Endothelial cell of umbilical vein (primary cell): ENCODE results near the gene VPS35. TPM values are rescaled to one million over a fixed set of nuclear protein-coding genes. Genes with fewer than 3 reads are reported as not detected.

ENCODE experiments used
- BruUV-seq: library from RNA; stranded (reverse); fragments of 400-500 nt; replicated peaks from 2 replicates; lab custom pipeline; 2021; lab: Mats Ljungman, UMichigan
- CTCF ChIA-PET: fragments of 300-600, 350-600 bp; sonication (Branson Sonifier 250); formaldehyde crosslinking; loops from one replicate; lab custom pipeline; 2021; ENCODE audit warnings: antibody characterized with exemption, inconsistent platforms; lab: Charles Lee
- POLR2A ChIA-PET: fragments of 300-600, 350-600 bp; sonication (Branson Sonifier 250); formaldehyde crosslinking; loops from one replicate; lab custom pipeline; 2021; ENCODE audit warnings: antibody characterized with exemption, inconsistent platforms; lab: Charles Lee
- DNase-seq: peaks from one replicate; pipeline ENCODE4 v3.0.0-alpha.2; 2011; ENCODE audit warnings: low read depth, low spot score
- FAIRE-seq: peaks from 2 replicates; lab custom pipeline; 2011; peaks lifted over from hg19 to GRCh38; lab: Jason Lieb, UNC
- H2AFZ ChIP-seq: 2 replicates; pipeline ENCODE4 v1.6.0; 2012; ENCODE audit warnings: low read depth, low read length, control low read depth, inconsistent platforms
- H3K27ac ChIP-seq: 2 replicates; pipeline ENCODE4 v1.5.1; 2011; ENCODE audit warnings: low read depth, mild to moderate bottlenecking, control low read depth, low read length, moderate library complexity; ENCODE audit not compliant: insufficient read depth
- H3K27me3 ChIP-seq, 2 experiments: 2 replicates each; pipeline versions ENCODE4 v1.6.0 to v1.6.1; 2011; ENCODE audit warnings: low read length in 2 of 2, mixed read lengths in 1 of 2; ENCODE audit not compliant: control insufficient read depth in 2 of 2, insufficient read depth in 2 of 2
- H3K36me3 ChIP-seq, 2 experiments: 2 replicates in 1 of 2; 3 replicates in 1 of 2; pipeline ENCODE4 v1.5.1; 2011; ENCODE audit warnings: low read length in 2 of 2, mild to moderate bottlenecking in 1 of 2, moderate library complexity in 1 of 2; ENCODE audit not compliant: control insufficient read depth in 2 of 2, insufficient read depth in 2 of 2; ENCODE audit errors: extremely low read depth in 1 of 2
- H3K4me1 ChIP-seq: 3 replicates; pipeline ENCODE4 v1.5.1; 2011; ENCODE audit warnings: mild to moderate bottlenecking, low read length; ENCODE audit not compliant: control insufficient read depth, insufficient read depth; ENCODE audit errors: extremely low read depth
- H3K4me2 ChIP-seq: 2 replicates; pipeline ENCODE4 v1.6.1; 2011; ENCODE audit warnings: low read length, control low read depth, mixed read lengths; ENCODE audit not compliant: insufficient read depth
- H3K4me3 ChIP-seq, 3 experiments: fragments of 200-600 bp in 1 of 3; sonication (generic), shearing (Covaris generic) in 1 of 3; replicated peaks in 1 of 3; 2 replicates each; pipeline ENCODE4 v1.5.1; 2011 to 2016; ENCODE audit warnings: control low read depth in 3 of 3, low read length in 3 of 3, mild to moderate bottlenecking in 2 of 3, inconsistent platforms in 1 of 3, low read depth in 1 of 3, moderate library complexity in 1 of 3; ENCODE audit not compliant: insufficient read depth in 1 of 3
- H3K79me2 ChIP-seq: 2 replicates; pipeline ENCODE4 v1.6.0; 2012; ENCODE audit warnings: low read length, inconsistent platforms; ENCODE audit not compliant: control insufficient read depth, insufficient read depth
- H3K9ac ChIP-seq: replicated peaks from 2 replicates; pipeline ENCODE3; 2011; ENCODE audit warnings: low read length, control low read depth; ENCODE audit not compliant: insufficient read depth; ENCODE audit errors: extremely low read depth
- H3K9me1 ChIP-seq: replicated peaks from 3 replicates; pipeline ENCODE4 v1.6.0; 2011; ENCODE audit warnings: mild to moderate bottlenecking, low read length; ENCODE audit not compliant: control insufficient read depth, insufficient read depth; ENCODE audit errors: extremely low read depth
- H3K9me3 ChIP-seq: replicated peaks from 2 replicates; pipeline ENCODE4 v1.5.1; 2012; ENCODE audit warnings: low read length, inconsistent platforms; ENCODE audit not compliant: control insufficient read depth, insufficient read depth
- H4K20me1 ChIP-seq: replicated peaks from 2 replicates; pipeline ENCODE3; 2011; ENCODE audit warnings: mild to moderate bottlenecking, low read length; ENCODE audit not compliant: control insufficient read depth, insufficient read depth; ENCODE audit errors: extremely low read depth
- EZH2 ChIP-seq: IDR thresholded peaks from 2 replicates; pipeline ENCODE4 v1.6.1; 2012; ENCODE audit warnings: borderline replicate concordance, low read depth, mild to moderate bottlenecking, moderate library complexity, low read length, inconsistent platforms; ENCODE audit not compliant: severe bottlenecking
- FOS ChIP-seq: IDR thresholded peaks from 2 replicates; pipeline ENCODE4 v1.6.1; 2011; ENCODE audit warnings: mild to moderate bottlenecking, low read length, moderate library complexity, borderline replicate concordance; ENCODE audit not compliant: insufficient read depth
- GATA2 ChIP-seq: IDR thresholded peaks from 2 replicates; pipeline ENCODE4 v1.7.0; 2011; ENCODE audit warnings: low read depth, mild to moderate bottlenecking, moderate library complexity, mixed read lengths, low read length; ENCODE audit not compliant: insufficient read length, insufficient read depth
- JUN ChIP-seq: IDR thresholded peaks from 2 replicates; pipeline ENCODE4 v1.6.1; 2011; ENCODE audit warnings: borderline replicate concordance, low read depth; ENCODE audit not compliant: insufficient read length, insufficient read depth
- MYC ChIP-seq: IDR thresholded peaks from one replicate; pipeline ENCODE4 v1.6.1; 2011; ENCODE audit warnings: mild to moderate bottlenecking, low read depth, low read length
- POLR2A ChIP-seq: IDR thresholded peaks from 2 replicates; pipeline ENCODE4 v1.6.1; 2012; ENCODE audit warnings: low read depth, mild to moderate bottlenecking, control low read depth, low read length
- POLR2AphosphoS5 ChIP-seq: IDR thresholded peaks from 2 replicates; pipeline ENCODE4 v1.6.1; 2012; ENCODE audit warnings: low read depth, mild to moderate bottlenecking, control low read depth, low read length, moderate library complexity; ENCODE audit not compliant: insufficient read depth
- dilution Hi-C: fragments of 300-500 bp; cut with MboI; formaldehyde crosslinking; loops from one replicate; pipeline ENCODE4 v1.15.0; 2019; ENCODE audit warnings: low sequenced_read_pairs; ENCODE audit not compliant: extremely low pct_ligation_motif_present
- intact Hi-C: fragments of 100-400 bp; cut with micrococcal nuclease; formaldehyde crosslinking; loops from one replicate; pipeline ENCODE4 v1.10.0; 2022
- polyA plus RNA-seq, 4 experiments: library from polyadenylated mRNA; depleted of rRNA in 3 of 4; stranded (reverse) in 3 of 4; unstranded in 1 of 4; fragments of >200 nt; gene quantifications; 2 replicates each; pipeline versions ENCODE4 v1.2.1 to v1.2.3, GENCODE V29; 2011 to 2012; ENCODE audit warnings: missing spikeins in 1 of 4
- total RNA-seq: library from RNA; stranded (reverse); gene quantifications from 2 replicates; pipeline ENCODE4 v1.2.3, GENCODE V29; 2021
- TF ChIP-seq, protein P1 (sequence below), 2 donors: IDR thresholded peaks; 1 replicate in 1 of 2; 2 replicates in 1 of 2; pipeline ENCODE4 v1.5.1; 2011; ENCODE audit warnings: low read length in 2 of 2, mild to moderate bottlenecking in 2 of 2, moderate library complexity in 2 of 2, control low read depth in 1 of 2, inconsistent platforms in 1 of 2, low read depth in 1 of 2; ENCODE audit not compliant: insufficient read depth in 1 of 2; ENCODE audit errors: extremely low read depth in 1 of 2
- TF ChIP-seq, protein P2 (sequence below): IDR thresholded peaks from 2 replicates; pipeline ENCODE4 v1.6.1; 2011; ENCODE audit not compliant: insufficient read depth, insufficient read length

Gene VPS35
- total and polyA plus RNA-seq, 2 donors (not counting 3 experiments of a cell fraction or from before 2014, with no cell fraction given), result 19.7 to 102 TPM

- CTCF ChIA-PET, result interaction anchor here (1.2 kb wide), 1 partner anchor 23 kb away, joined by 3 read pairs; no protein-coding TSS in a partner anchor
- H3K4me3 ChIP-seq, result no peak overlapping the region
Measured at GRCh38 chr16:46720619-46721018, 31.6 kb upstream of the VPS35 start.

GRCh38 chr16:46719528-46719927 lies 30.6 kb upstream of the VPS35 start:
- DNase-seq (no peak), FAIRE-seq (no peak)
- ChIA-PET POLR2A (no interaction called here), CTCF (no interaction called here)
- H3K9me1 ChIP-seq, result no peaks in the 10 kb centered on the region
- H3K27me3 ChIP-seq, result no peaks in the 10 kb centered on the region
- no peak overlapping the region for H3K27ac ChIP-seq
- H3K4me1 ChIP-seq, result no peaks in the 10 kb centered on the region
- H3K4me2 ChIP-seq, result no peak overlapping the region
- intact Hi-C loops, result no loop called here
- no peak overlapping the region for H3K4me3 ChIP-seq
- no peak for TF ChIP-seq EZH2
- no peak for TF ChIP-seq POLR2A
- TF ChIP-seq POLR2AphosphoS5, result no peak
- no peak for TF ChIP-seq MYC
- TF ChIP-seq FOS, result no peak
- TF ChIP-seq JUN, result no peak
- TF ChIP-seq, protein P1, sequence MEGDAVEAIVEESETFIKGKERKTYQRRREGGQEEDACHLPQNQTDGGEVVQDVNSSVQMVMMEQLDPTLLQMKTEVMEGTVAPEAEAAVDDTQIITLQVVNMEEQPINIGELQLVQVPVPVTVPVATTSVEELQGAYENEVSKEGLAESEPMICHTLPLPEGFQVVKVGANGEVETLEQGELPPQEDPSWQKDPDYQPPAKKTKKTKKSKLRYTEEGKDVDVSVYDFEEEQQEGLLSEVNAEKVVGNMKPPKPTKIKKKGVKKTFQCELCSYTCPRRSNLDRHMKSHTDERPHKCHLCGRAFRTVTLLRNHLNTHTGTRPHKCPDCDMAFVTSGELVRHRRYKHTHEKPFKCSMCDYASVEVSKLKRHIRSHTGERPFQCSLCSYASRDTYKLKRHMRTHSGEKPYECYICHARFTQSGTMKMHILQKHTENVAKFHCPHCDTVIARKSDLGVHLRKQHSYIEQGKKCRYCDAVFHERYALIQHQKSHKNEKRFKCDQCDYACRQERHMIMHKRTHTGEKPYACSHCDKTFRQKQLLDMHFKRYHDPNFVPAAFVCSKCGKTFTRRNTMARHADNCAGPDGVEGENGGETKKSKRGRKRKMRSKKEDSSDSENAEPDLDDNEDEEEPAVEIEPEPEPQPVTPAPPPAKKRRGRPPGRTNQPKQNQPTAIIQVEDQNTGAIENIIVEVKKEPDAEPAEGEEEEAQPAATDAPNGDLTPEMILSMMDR (IDR thresholded peaks at IDR 0.05; ENCODE audit: extremely low read depth in 1 of 2, insufficient read depth in 1 of 2, low read depth in 1 of 2, low read length in 2 of 2), result no peak
- TF ChIP-seq GATA2, result no peak
- TF ChIP-seq, protein P2, sequence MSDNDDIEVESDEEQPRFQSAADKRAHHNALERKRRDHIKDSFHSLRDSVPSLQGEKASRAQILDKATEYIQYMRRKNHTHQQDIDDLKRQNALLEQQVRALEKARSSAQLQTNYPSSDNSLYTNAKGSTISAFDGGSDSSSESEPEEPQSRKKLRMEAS, result no peak
- dilution Hi-C loops, result no loop called here
- H3K9me3 ChIP-seq, result no peaks in the 10 kb centered on the region
- no peaks in the 10 kb centered on the region for H4K20me1 ChIP-seq
- BruUV-seq, result no TSS peak
- H2AFZ ChIP-seq, result no peak overlapping the region
- no peaks in the 10 kb centered on the region for H3K36me3 ChIP-seq
- H3K79me2 ChIP-seq, result no peaks in the 10 kb centered on the region
- H3K9ac ChIP-seq, result no peak overlapping the region

More at GRCh38 chr16:46720619-46721018, 31.6 kb upstream of the VPS35 start:
- BruUV-seq, result no TSS peak
- no peaks in the 10 kb centered on the region for H3K9me3 ChIP-seq
- H3K27me3 ChIP-seq, result no peaks in the 10 kb centered on the region
- POLR2A ChIA-PET, result no interaction called here
- H3K36me3 ChIP-seq, result no peaks in the 10 kb centered on the region
- H3K9ac ChIP-seq, result no peak overlapping the region
- no peak overlapping the region for H3K27ac ChIP-seq
- no peaks in the 10 kb centered on the region for H3K79me2 ChIP-seq
- dilution Hi-C loops (no loop called here), intact Hi-C loops (no loop called here)
- no peak overlapping the region for H3K4me2 ChIP-seq
- TF ChIP-seq MYC (no peak), JUN (no peak), FOS (no peak), POLR2AphosphoS5 (no peak), POLR2A (no peak), EZH2 (no peak)
- TF ChIP-seq, protein P2, result no peak
- H3K4me1 ChIP-seq, result no peaks in the 10 kb centered on the region
- H4K20me1 ChIP-seq, result no peaks in the 10 kb centered on the region
- no peak overlapping the region for H2AFZ ChIP-seq
- no peaks in the 10 kb centered on the region for H3K9me1 ChIP-seq
- no peak for FAIRE-seq
- DNase-seq, result no peak
